Hematopoietic multipotent progenitor cell (in vitro differentiated cells): Measurements from ENCODE around the gene SEC61B. TPM values are rescaled to one million over a fixed set of nuclear protein-coding genes. Genes with fewer than 3 reads are reported as not detected.
A peak's percentile ranks its signal among the peaks of the same experiment; 100 is the strongest.

ENCODE experiments used
- DNase-seq, 3 donors: peaks; one replicate each; pipeline ENCODE4 v3.0.0-alpha.2; 2011 to 2015; ENCODE audit warnings: low read depth in 2 of 3, low spot score in 2 of 3
- total RNA-seq: library from RNA; depleted of rRNA; stranded (reverse); fragments of >200 nt; gene quantifications from one replicate; pipeline ENCODE4 v1.2.3, GENCODE V29; 2012

SEC61B gene
- total RNA-seq, result 88.1 TPM

DNA sequence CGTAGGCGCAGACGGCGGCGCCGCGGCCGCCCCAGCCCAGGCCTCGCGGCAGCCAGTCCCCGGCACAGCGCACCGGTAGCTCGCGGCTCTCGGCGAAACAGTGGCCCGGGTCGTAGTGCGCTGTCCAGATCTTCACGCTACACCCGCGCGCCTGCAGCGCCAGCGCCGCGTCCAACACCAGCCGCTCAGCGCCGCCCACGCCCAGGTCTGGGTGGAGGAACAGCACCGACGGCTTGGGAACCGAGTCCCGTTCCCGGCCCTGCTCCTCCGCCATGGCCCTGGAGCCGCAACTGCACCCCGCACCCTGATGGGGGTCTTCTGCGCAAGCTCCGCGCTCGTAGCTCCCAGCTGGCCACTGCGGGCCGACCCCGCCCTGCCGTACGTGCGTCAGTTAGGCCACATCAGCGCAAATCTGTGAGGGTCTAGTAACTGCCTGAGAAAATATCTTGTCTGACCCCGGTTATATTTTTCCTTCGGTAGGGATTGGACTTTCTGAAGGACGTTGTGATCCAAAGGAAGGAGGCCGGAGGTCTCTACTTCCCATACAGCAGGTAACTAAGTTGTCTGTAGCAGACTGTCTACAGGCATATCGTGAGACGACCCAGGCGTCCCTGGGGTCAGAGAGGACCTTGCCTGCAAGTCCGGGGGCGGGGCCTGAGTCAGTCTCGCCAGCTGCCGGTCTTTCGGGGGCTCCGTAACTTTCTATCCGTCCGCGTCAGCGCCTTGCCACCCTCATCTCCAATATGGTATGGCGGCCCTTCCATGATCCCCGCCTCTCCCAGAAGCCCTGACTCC, at the start of gene SEC61B, which contains the start of gene ALG2:
Gene SEC61B (plus strand): TSS at position 662 of the 795 bp plus-strand sequence. CDS start 82 bp downstream, at position 744.
Gene ALG2 (minus strand): TSS at position 322 of the 795 bp plus-strand sequence. CDS start 48 bp downstream, at position 274.
- DNase-seq, result peak; percentile 85 to 96 (median 95)

DNA sequence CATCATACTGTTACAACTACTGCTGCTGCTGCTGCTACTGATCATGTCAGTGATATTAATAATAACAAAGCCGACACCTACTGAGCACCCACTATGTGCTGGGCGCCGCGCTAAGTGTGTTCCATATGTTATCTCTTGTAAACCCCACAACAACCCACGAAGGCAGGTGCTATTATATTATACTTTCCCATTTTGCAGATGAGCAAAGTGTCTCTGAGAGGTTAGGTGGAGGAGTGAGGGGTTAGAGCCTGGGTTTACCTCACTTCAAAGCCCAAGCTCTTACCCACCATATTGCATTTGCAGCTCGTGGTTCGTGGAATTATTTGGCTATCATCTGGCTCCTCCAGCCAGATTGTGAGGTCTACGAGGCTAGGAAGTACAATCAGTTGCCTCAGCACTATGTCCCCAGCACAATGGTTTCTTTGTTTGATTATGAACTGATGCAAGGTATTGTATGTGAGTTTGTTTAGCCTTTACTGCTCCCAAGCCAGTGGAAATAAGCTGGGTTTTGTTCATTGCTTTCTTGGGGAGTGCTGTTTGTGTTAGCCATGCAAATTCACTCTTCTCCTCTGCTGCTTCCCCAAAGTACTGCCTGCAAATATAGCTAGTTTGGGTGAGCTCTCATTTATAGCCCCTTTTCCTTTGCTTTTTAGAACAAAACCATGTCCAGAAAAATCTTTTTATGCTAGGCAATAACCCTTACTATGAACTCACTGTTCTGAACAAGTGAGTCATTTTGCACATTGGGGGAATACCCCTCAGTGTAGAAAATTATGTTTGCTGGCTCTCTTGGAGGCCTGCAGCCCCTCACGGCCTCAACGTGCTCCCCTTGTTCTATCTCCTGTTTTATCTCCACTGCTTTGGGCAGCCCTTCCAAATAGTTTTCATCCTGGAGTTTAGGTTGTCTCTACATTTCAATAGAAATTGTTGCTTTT, 48.2 kb upstream of the SEC61B start:
- no peak for DNase-seq

DNA sequence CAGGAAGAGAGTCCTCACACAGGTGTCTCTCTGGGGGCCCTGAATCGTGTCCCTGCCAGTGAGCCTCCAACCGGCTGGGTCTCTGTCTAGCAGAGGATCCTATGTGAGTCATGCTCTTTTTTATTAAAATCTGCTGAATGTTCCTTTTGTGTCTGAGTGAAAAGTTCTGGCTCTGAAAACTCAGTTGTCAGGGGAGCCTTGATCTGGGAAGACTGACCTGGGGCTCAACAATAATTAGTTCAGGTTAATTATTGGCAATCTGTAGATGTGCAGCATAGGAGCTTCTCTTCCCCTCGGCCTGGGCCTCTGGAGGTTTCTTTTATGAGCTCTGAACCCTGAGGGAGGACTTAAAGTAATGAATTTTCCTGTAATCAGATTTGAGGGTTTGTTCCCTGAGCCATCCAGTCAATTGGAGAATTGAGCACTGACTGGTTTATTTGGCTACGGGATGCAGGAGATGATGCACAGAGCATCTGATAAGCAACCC, 45.5 kb upstream of the SEC61B start:
- DNase-seq, result no peak

DNA sequence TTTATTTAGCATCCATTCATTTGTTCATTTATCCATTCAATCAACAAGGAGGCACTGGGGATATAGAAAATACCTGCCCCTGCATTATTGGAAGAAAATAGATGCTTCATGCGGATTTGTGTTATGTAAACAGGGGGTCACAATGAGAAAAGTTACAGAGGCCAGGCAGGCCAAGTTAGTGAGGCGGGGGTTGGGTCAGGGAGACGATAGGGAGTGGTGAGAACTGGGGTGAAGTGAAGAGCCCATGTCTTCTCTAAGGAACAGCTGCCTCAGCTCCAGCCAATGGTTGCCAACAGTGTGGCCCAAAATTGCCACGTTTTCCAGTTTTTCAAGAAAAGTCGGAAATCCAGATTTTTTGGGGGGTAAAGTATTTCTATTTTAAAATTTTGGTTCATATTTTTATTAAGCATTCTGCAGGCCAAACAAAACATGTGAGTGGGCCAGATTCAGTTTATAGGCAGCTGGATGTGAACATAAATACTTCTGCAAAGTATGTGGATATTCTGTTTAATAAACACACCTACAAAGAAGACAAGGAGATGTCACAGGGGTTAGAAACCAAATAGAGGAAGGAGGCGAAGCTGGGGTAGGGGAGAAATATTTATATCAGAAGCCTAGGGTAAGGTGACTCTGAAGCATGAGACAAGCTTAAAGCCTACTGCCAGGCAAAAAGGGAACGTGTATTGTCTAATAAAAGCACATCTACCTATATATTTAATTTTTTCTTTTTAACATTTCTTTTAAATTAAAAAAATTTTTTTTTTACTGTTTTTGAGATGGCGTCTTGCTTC, 44.3 kb upstream of the SEC61B start:
- DNase-seq, result no peak

DNA sequence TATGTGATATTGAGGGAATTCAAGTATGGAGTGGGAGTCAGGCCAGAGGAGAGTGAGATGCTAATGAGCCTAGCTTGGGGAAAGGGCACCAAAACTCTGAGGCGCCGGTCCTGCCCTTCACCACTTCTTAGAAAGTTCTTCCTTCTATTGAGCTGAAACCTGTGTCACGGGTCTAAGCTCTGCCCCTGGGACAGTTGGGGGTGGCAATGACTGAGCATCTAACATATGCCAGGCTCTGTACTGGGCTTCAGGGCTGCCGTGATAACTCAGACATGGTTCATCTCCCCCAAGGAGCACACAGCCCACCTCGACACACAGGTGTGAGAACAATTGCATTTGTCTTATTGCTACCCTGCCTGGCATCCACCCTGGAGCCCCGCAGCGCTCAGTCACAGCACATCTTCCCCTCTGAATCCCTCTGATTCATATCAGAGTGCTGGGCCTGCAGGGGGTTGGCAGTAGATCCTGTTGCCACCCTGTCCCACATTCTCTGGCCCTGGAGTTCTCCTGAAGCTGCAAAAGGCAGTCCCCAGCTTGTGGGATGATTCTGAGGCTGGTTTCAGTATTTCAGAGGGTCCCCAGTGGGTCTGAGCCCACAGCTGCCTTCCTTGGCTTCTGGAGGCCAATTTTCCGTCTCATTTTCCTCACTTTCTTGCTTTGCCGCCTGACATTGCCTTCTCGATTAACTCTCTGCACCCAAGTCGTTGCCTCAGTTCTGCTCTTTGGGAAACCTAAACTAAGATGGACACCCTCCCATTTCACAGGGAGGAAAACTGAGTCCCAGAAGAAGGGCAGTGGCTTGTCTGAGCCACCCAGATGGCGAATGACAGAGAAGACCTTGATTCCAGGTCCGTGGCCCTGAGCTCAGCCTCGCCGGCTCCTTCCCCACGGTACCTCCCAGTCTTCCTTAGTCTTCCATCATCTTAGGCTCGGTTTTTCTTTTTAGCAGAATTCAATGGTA, 42.9 kb upstream of the SEC61B start:
- DNase-seq, result no peak

DNA sequence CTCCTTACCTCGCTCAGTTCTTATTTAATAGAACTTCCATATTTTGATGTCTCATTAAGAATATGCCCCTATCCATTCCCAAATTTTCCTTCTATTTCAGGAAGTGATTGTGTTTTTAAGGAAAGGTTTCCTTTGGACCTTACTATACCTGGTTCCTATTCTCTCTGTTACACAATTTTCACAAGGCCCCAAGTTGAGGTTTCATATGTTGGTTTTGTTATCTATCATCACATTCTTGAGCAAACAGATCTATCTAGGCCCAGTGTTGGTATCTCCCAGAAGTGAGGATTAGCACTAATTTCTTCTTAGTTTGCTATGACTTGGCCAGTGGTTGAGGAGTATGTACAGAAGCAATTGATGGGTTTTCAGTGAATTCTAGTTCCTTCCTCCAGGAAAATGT, 41.9 kb upstream of the SEC61B start:
- DNase-seq, result no peak

DNA sequence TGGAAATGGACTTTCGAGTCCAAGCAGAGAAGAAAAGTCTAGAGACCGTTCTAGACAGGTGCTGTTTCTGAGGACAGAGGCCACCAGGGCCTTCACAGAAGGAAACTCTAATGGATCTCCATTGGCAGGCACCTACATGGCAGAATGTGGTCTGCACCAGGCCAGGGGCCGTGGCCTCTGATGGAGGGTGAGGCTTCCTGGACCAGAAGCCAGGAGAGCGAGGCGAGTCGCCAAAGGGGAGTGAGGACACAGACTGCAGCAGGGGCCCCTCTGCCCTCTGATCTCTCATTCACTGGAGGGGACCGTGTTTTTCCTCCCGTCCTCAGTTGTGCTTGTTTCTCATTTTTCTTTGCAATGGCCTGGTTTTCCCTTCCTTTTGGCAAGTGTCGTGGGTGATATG, 41.4 kb upstream of the SEC61B start:
- no peak for DNase-seq

DNA sequence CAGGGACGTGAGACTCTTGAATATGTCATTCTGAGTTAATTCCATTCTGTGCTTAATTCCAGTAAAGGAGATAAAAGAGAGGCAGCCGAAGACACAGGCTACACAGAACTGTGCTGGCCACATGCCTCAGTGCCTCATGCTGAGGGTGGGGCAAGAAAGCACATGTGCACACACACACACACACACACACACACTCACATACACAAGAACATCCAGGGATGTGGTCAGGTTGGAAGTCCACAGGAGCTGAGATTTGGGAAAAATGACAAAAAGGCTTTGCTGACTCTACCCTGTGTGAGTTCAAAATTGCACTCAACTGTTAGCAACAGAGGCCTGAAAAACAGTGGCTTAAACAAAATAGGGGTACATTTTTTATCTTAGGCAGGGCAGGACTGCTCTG, 40.9 kb upstream of the SEC61B start:
- no peak for DNase-seq

DNA sequence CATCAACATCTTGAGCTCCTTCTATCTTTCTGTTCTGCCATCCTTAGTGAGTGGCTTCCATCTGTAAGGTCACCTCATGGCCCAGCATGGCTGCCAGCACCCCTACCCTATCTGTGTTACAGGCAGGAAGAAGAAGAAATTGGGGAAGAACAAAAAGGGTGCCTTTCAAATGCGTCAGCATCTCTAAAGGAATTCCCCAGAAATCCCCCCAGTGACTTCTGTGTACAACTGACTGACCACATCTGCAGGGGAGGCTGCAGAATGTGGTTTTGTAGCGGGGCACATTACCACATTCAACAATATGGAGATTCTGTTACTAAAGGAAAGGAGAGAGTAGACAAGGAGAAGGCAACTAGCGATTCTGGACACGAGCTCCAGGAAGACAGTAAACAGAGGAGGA, 40.5 kb upstream of the SEC61B start:
- peak in 2 of 3 donors; percentile 86 for DNase-seq

DNA sequence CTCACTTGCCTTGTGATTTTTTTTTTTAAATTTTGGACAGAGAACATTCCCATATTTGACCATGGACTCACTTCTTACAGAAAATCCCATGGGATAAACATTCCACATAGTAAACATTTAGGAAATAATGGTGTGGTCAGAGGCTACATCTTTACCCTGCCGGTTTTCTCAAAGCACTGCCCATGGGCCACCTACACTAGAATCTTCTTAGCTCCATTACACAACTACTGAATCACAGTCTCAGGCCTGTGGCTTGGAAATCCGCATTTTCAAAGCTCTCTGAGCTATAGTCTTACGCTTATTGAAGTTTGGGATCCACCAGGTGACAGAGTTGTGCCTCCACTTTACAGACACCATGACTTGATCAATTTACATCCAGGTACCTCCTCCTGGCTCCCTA, 39.7 kb upstream of the SEC61B start:
- no peak for DNase-seq

DNA sequence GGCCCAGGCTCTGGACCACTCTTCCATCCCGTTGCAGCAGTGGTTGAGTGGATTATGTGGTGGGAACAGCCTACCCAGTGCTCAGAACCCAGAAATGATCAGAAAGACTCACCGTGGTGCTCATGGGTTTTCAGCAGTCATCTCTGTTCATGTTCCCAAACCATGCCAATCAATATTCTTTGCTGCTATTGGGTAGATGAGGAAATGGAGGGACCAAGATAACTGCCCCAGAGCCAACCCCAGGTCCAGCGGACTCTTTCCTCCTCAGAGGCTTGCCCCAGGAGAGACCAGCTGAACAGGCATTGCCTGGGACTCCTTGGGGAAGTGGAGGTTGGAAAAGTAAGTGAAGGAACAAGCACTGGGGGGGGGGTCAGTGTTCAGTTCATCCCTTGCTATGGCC, 38.5 kb upstream of the SEC61B start:
- no peak for DNase-seq

DNA sequence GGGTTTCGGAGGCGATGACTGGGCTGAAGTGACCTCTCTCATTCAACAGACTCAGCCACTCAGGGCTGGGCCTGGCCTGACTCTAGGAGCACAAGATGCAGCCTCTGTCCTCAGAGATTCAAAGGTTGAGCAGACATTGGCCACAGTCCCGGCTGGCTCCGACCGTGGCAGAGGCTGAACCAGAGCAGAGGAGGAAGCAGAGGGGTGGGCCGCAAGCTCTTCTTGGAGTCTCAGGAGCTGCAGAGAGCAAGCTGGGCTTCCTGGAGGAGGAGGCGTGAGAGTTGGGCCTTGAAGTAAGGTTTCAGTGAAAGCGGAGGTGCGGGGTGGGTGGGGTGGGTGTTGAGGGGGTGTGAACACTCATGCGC, 38.0 kb upstream of the SEC61B start:
- no peak for DNase-seq

DNA sequence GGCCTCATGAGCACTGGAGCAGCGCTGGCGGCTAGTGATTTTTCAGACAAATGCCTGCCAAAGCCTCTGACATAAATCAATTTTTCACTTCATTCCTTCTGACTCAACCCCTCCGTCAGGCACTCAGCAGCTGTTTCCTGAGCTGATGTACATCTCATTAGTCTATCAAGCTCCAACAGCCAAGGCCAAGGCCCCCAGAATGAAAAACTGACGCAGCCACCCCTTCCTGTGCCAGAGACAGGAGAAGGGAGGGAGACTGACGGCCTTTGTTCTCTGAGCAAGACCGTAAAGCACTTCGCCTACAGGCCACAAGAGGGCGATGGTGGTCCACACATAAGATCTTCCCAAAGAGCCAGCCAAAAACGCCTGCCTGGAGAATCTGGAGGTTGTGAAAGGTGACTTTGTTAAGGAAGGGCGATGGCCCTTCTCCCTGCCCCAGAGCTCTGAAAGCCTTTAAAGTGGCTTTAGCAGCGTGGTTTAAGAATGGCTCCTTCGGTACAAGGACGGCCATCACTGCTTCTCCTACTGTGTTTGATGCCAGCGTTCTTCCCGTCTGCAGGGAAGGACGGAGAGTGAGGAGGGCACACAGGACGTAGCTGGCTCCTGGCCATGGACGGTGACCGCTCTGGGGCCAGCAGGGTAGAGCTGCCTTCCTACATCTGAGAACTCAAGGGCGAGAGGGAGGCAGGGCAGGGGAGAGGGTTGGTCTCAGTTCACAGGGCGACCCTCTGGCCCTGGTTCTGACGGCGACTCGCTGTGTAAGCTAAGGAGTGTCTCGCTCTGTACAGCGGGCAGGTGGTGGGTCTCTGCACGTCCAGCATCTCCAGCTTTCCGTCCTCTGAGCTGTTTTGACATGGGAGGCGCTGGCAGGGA, 37.4 kb upstream of the SEC61B start:
- peak; percentile 50 to 98 (median 94) for DNase-seq

DNA sequence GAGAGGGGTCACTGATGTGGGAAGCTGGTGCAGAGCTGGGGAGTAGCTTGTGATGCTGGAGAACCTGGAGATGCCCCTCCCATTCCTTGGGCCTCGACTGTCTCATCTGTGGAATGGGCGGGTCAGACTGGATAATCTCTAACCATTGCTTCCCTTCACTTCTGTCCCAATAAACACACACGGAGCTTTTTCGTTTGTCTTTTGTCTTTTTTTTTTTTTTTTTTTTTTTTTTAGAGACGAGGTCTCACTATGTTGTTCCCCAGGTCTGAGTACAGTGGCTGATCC, 36.8 kb upstream of the SEC61B start:
- no peak for DNase-seq

DNA sequence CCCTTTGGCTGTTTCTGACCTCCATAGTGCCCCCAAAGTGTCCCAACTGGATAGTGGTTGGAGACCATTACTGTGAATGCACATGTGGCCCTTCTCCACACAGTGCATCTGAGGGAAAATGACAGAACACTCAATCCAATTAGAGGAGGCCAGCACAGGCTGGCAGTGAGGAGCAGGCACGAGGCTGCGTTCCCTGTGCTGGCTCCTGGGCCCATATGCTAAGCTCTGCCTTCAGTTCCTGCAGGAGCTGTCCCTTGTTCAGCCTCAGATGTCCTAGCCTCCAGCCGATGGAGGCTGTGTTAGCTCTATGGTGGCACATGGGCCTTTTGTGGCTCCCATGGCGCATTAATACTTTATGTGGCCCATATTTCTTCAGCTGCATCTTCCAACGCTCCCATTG, 36.1 kb upstream of the SEC61B start:
- no peak for DNase-seq

DNA sequence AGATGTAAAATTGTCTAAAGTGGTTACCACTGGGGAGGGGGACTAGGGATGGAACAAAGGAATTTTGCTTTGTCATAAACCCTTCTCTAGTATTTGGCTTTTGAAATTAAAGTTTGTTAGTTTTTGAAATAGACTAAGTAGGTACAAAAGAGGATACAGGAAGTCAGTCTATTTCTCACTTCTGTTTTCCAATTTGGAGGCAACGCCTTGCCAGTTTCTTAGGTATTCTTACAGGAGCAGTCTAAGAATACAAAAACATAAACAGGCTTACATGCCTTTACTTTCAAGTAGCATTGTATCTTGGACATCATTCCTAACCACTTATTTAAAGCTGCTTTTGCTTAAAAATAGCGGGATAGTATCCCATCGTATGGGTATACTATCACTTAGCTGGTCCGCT, 34.8 kb upstream of the SEC61B start:
- no peak for DNase-seq

DNA sequence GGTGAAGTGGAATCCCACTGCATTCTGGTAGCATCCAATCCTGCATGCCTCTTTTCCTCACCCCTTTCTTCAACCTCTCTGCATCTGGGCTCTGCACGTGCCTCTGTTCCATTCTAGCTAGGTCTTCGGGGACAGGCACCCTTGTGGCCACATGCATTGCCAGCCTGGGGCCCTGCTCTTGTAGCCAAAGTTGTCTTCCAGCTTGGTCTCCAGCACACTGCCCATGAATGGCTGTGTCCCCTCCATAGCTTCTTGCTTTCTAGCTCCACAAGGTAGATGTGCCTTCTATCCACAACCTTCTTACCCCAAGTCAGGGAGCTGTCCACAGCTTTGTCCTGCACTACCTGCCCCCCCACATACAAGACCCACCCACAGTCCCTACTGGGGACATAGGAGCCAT, 32.9 kb upstream of the SEC61B start:
- no peak for DNase-seq

DNA sequence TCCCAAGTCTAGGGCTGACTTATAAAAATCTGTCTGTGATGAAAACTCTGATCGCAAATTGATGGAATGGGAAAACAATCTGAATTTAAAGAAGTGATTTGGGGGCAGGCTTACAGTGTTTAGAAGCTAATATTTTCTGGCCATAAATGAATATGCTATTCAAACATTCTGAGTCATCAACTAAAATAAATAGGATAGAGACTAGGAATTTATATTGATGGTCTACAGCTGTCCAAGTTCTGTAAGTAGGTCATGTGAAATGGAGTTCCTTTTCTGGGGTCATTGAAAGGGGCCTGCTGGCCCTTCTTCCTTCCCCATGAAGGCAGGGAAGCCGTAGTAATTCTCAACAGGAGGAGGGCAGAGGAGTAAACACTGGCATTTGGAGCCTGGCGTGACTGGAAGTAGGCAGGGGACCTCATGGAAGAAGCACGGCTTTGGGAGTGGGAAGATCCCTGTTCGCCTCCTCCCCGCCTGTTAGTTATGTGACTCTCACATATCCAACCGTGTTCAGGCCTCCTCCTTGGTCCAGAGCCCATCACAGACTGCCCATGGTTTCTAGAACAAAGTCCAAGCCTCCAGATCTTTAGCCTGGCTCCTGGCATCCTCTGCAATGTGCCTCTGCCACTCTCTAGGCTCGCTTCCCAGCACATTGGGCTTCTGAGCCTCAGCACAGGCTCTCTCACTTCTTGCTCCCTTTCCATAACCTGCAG, 32.0 kb upstream of the SEC61B start:
- DNase-seq, result no peak
